DND-41 (cell line): ENCODE results near the gene IRF2BP1.
A peak's percentile ranks its signal among the peaks of the same experiment; 100 is the strongest.

Experiments
- ATAC-seq: fragments of 200-7000 bp; cut with Tn5 transposase; 3 replicates; pipeline ENCODE4 v1.9.1; 2021; ENCODE audit warnings: low read depth; ENCODE audit not compliant: insufficient read depth
- DNase-seq: peaks from one replicate; pipeline ENCODE4 v3.0.0-alpha.2; 2020
- H2AFZ ChIP-seq: 2 replicates; pipeline ENCODE4 v1.6.0; 2012; ENCODE audit warnings: low read depth, low read length
- H3K27ac ChIP-seq: 2 replicates; pipeline ENCODE4 v1.5.1; 2012; ENCODE audit warnings: low read length, inconsistent platforms
- H3K27me3 ChIP-seq: fragments of 200-600 bp; sonication (generic); 2 replicates; pipeline ENCODE4 v1.6.0; 2012; ENCODE audit warnings: low read length, mild to moderate bottlenecking, inconsistent platforms; ENCODE audit not compliant: insufficient read depth, poor library complexity
- H3K36me3 ChIP-seq: 2 replicates; pipeline ENCODE4 v1.5.1; 2012; ENCODE audit warnings: low read length, inconsistent platforms; ENCODE audit not compliant: insufficient read depth
- H3K4me1 ChIP-seq: 2 replicates; pipeline ENCODE4 v1.5.1; 2012; ENCODE audit warnings: mild to moderate bottlenecking, low read length; ENCODE audit not compliant: insufficient read depth
- H3K4me2 ChIP-seq: 2 replicates; pipeline ENCODE4 v1.6.0; 2012; ENCODE audit warnings: mild to moderate bottlenecking, moderate library complexity, low read length, inconsistent platforms; ENCODE audit not compliant: insufficient read depth
- H3K4me3 ChIP-seq, 2 experiments: fragments of 200-600 bp in 1 of 2; shearing (Covaris generic) in 1 of 2; 2 replicates each; pipeline ENCODE4 v1.5.1; 2012 to 2016; ENCODE audit warnings: inconsistent platforms in 2 of 2, low read length in 2 of 2, mild to moderate bottlenecking in 2 of 2, low read depth in 1 of 2, moderate library complexity in 1 of 2
- H3K79me2 ChIP-seq: 2 replicates; pipeline ENCODE4 v1.6.0; 2012; ENCODE audit warnings: low read length, inconsistent platforms; ENCODE audit not compliant: insufficient read depth
- H3K9ac ChIP-seq: 2 replicates; pipeline ENCODE4 v1.6.0; 2012; ENCODE audit warnings: low read depth, mild to moderate bottlenecking, inconsistent platforms, low read length, moderate library complexity
- H3K9me3 ChIP-seq: 2 replicates; pipeline ENCODE4 v1.5.1; 2012; ENCODE audit warnings: low read length, moderate library complexity, mild to moderate bottlenecking, inconsistent platforms; ENCODE audit not compliant: insufficient read depth, severe bottlenecking
- H4K20me1 ChIP-seq: 2 replicates; pipeline ENCODE4 v1.6.0; 2012; ENCODE audit warnings: low read length; ENCODE audit not compliant: insufficient read depth
- EZH2 ChIP-seq: IDR thresholded peaks from 3 replicates; pipeline ENCODE4 v1.6.1; 2012; ENCODE audit warnings: borderline replicate concordance, low read depth, mild to moderate bottlenecking, moderate library complexity, low read length, inconsistent platforms; ENCODE audit not compliant: severe bottlenecking
- TF ChIP-seq, protein P1 (sequence below): IDR thresholded peaks from 2 replicates; pipeline ENCODE4 v1.5.1; 2012; ENCODE audit warnings: borderline replicate concordance, low read length, moderate library complexity, mild to moderate bottlenecking; ENCODE audit not compliant: poor library complexity, severe bottlenecking; ENCODE audit errors: extremely low read depth

Gene IRF2BP1

DNA sequence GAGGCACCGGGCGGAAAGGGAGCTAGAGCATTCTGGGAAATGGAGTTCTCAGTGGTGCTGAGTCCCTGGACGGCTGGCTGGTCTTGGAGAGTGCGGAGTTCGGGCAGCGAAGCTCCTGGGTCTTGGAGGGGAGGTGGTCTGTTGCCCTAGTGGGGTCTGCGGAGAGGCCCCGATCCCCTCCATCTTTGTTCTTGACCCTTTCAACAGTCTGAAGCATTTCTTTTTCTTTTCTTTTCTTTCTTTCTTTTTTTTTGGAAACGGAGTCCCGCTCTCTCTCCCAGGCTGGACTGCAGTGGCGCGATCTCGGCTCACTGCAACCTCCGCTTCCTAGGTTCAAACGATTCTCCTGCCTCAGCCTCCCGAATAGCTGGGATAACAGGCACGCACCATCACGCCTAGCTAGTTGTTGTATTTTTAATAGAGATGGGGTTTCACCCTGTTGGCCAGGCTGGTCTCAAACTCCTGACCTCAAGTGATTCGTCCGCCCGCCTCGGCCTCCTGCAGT, 22.6 kb downstream of the IRF2BP1 start:
- no peak for DNase-seq
- Histone ChIP-seq H3K27me3 (no peaks in the 10 kb centered on the region), H3K79me2 (peaks cover 42% of the 10 kb centered on the region), H3K4me3 (peak overlapping the region; percentile 27 to 74; a peak in 3 of 4 replicates), H3K27ac (peak overlapping the region; percentile 61), H2AFZ (peak overlapping the region; percentile 93), H3K9ac (peak overlapping the region; percentile 51), H3K4me2 (peak overlapping the region; percentile 77), H3K36me3 (peaks cover 23% of the 10 kb centered on the region), H4K20me1 (no peaks in the 10 kb centered on the region), H3K4me1 (peaks cover 26% of the 10 kb centered on the region), H3K9me3 (no peaks in the 10 kb centered on the region)
- no peak for ATAC-seq
- no peak for TF ChIP-seq EZH2
- TF ChIP-seq, protein P1, sequence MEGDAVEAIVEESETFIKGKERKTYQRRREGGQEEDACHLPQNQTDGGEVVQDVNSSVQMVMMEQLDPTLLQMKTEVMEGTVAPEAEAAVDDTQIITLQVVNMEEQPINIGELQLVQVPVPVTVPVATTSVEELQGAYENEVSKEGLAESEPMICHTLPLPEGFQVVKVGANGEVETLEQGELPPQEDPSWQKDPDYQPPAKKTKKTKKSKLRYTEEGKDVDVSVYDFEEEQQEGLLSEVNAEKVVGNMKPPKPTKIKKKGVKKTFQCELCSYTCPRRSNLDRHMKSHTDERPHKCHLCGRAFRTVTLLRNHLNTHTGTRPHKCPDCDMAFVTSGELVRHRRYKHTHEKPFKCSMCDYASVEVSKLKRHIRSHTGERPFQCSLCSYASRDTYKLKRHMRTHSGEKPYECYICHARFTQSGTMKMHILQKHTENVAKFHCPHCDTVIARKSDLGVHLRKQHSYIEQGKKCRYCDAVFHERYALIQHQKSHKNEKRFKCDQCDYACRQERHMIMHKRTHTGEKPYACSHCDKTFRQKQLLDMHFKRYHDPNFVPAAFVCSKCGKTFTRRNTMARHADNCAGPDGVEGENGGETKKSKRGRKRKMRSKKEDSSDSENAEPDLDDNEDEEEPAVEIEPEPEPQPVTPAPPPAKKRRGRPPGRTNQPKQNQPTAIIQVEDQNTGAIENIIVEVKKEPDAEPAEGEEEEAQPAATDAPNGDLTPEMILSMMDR, result no peak

DNA sequence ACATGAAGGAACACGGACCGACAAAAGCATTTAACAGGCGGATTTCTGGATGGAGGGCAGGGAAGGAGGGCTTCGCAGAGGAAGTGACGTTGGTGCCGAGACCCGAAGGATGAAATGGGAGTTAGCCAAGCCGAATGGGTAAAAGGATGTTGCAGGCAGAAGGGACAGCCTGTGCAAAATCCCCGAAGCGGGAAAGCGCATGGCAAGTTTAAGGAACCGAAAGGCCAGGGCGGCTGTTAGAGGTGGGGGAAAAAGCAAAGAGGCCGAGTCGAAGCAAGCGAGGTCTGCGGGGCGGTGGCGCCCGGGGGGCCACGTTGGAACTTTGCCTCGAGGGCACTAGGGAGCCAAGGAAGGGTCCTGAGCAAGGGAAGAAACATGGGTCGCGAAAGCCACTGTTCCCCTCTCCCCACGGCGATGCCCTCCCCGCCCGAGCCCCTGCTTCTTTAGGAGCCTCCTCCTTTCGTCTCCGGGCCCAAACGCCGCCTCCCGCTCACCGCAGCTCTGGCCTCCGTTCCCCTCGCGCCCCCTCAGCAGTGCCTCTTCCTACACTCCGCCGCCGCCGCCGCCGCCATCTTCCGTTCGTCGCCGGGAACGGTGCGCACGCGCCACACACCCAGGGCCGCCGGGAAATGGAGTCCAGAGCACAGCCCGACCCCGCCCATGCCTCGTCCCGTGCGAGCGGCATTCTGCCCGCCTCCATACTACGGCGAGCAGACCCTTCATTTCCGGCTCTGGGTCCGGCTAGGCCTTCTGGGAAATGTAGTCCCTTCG, 23.2 kb downstream of the IRF2BP1 start, which contains the start of gene SYMPK:
Gene SYMPK (minus strand): TSS at position 584 of the 771 bp plus-strand sequence. CDS start 8,652 bp downstream, outside the sequence.
- peak within 1 kb of the TSS; percentile 93 for H2AFZ ChIP-seq
- ATAC-seq, result peak; percentile 96
- peaks cover 26% of the 10 kb centered on the region for H3K4me1 ChIP-seq
- H3K27ac ChIP-seq, result peak within 1 kb of the TSS; percentile 80
- peaks cover 48% of the 10 kb centered on the region for H3K79me2 ChIP-seq
- peaks cover 29% of the 10 kb centered on the region for H3K36me3 ChIP-seq
- TF ChIP-seq, protein P1, result peak; percentile 2
- TF ChIP-seq EZH2, result no peak
- no peaks in the 10 kb centered on the region for H3K9me3 ChIP-seq
- H3K4me2 ChIP-seq, result peak within 1 kb of the TSS; percentile 87
- peak; percentile 99 for DNase-seq
- H3K27me3 ChIP-seq, result no peaks in the 10 kb centered on the region
- H3K9ac ChIP-seq, result peak within 1 kb of the TSS; percentile 76
- H4K20me1 ChIP-seq, result peaks cover 5% of the 10 kb centered on the region; the same call in 1 of the 2 replicates
- H3K4me3 ChIP-seq, result peak within 1 kb of the TSS; percentile 49 to 74

GRCh38 chr19:45862271-45862563, 23.7 kb downstream of the IRF2BP1 start:
- no peak for ATAC-seq
- H3K4me3 ChIP-seq, result peak overlapping the region; percentile 49 to 74
- peak overlapping the region; percentile 76 for H3K9ac ChIP-seq
- H3K27ac ChIP-seq, result peak overlapping the region; percentile 80
- peak overlapping the region; percentile 83 for H2AFZ ChIP-seq
- peak overlapping the region; percentile 87 for H3K4me2 ChIP-seq
- no peak for DNase-seq
- H3K79me2 ChIP-seq, result peaks cover 48% of the 10 kb centered on the region
- peaks cover 30% of the 10 kb centered on the region for H3K36me3 ChIP-seq
- TF ChIP-seq EZH2, result no peak
- TF ChIP-seq, protein P1, result peak; percentile 3
- H4K20me1 ChIP-seq, result peaks cover 6% of the 10 kb centered on the region; the same call in 1 of the 2 replicates
- peaks cover 26% of the 10 kb centered on the region for H3K4me1 ChIP-seq
- no peaks in the 10 kb centered on the region for H3K9me3 ChIP-seq
- H3K27me3 ChIP-seq, result no peaks in the 10 kb centered on the region
